ENCODE data around the gene PLSCR5.

The PLSCR5 gene

GRCh38 chr3:146544929-146545528, 60.1 kb downstream of the PLSCR5 start:
- no peaks in the 10 kb centered on the region for H3K27me3 Mint-ChIP-seq
- H3K4me1 Mint-ChIP-seq = peaks cover 77% of the 10 kb centered on the region
- peaks cover 26% of the 10 kb centered on the region for H3K36me3 Mint-ChIP-seq
- H3K4me3 Mint-ChIP-seq = peak overlapping the region; percentile 81
- CTCF ChIA-PET = interaction anchor here (0.8 kb wide), 1 partner anchor 32 kb away, joined by 3 read pairs; no protein-coding TSS in a partner anchor
- peak overlapping the region; percentile 93 for H3K27ac Mint-ChIP-seq
- no peak for DNase-seq
- H3K9me3 Mint-ChIP-seq = no peaks in the 10 kb centered on the region

GRCh38 chr3:146544002-146544928, 60.9 kb downstream of the PLSCR5 start, which contains the start of gene PLSCR1:
Gene PLSCR1 (minus strand): TSS chr3:146544607. CDS start chr3:146536552, 8,055 bp downstream.
- peak; percentile 88 for DNase-seq
- Mint-ChIP-seq H3K27ac (peak within 1 kb of the TSS; percentile 93), H3K4me1 (peaks cover 78% of the 10 kb centered on the region), H3K9me3 (no peaks in the 10 kb centered on the region), H3K27me3 (no peaks in the 10 kb centered on the region), H3K4me3 (peak within 1 kb of the TSS; percentile 81), H3K36me3 (peaks cover 30% of the 10 kb centered on the region)
- CTCF ChIA-PET = interaction anchor here (0.8 to 1.4 kb wide), 2 partner anchors 33 to 34 kb away, joined by 3 read pairs; no protein-coding TSS in a partner anchor

DNA sequence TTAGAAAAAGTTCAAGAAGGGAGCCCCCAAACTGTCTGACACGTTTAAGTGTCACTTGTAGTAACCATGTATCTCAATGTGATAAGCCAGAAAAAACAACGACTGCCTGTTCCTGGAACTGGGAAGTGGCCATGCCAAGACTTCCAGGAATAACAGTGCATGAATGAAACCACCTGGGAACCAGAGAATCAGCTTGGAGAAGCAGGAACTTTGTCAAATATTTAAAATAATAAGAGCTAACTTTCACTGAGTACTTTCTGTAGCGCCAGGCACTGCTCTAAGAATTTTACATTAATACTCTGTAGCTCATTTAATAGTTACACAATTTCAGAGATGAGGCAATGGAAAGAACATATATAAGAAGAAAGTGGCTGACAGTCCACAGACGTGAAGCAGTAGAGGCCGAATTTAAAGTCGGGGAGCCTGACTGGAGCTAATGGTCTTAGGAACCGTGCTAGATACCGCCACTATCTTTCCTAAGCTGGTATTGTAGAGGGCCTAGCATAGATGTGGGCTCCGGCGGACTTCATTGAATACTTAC, 61.6 kb downstream of the PLSCR5 start:
- Mint-ChIP-seq H3K27me3 (no peaks in the 10 kb centered on the region), H3K4me1 (peaks cover 78% of the 10 kb centered on the region), H3K36me3 (peaks cover 34% of the 10 kb centered on the region), H3K4me3 (peak overlapping the region; percentile 81), H3K9me3 (no peaks in the 10 kb centered on the region), H3K27ac (peak overlapping the region; percentile 93)
- CTCF ChIA-PET = interaction anchor here (1.4 kb wide), 1 partner anchor 34 kb away, joined by 3 read pairs; no protein-coding TSS in a partner anchor
- DNase-seq = no peak

DNA sequence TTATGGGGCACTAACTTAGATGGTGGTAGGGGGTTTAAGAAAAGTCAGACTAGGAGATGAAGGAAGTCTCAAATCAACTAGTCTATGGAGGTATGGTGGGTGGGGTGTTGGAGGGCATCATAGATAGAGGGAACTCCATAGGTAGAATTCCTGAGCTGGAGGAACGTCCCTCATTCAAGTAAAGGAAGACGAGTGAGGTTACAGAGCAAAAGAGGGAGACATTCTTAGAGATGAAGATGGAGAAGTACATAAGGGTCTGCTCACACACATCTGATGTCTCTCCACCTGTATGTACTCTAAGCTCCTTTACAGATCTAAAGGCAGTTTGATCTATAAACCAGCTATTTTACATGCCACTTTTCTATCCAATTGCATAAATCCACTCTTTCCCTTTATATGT, 62.2 kb downstream of the PLSCR5 start:
- peak overlapping the region; percentile 93 for H3K27ac Mint-ChIP-seq
- peaks cover 74% of the 10 kb centered on the region for H3K4me1 Mint-ChIP-seq

DNA sequence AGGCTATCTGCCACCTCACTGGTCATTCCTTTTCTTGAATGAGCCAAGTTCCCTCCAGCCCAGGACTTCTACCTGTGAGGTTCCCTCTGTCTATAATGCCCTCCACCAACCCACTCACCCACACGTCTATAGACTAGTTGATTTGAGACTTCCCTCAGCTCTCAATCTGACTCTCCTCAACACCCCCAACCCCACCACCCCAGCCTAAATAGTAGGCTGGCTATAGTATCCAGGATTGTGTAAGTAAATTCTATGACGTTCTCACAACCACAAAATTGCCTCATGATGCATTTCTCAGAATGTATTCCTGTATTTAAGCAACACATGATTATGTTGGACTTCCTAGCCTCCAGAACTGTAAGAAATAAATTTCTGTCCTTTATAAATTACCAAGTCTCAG, 63.0 kb downstream of the PLSCR5 start:
- no peaks in the 10 kb centered on the region for H3K27me3 Mint-ChIP-seq
- no peak for DNase-seq
- H3K9me3 Mint-ChIP-seq = no peaks in the 10 kb centered on the region
- H3K36me3 Mint-ChIP-seq = peaks cover 41% of the 10 kb centered on the region
- peak overlapping the region; percentile 81 for H3K4me3 Mint-ChIP-seq
- peaks cover 72% of the 10 kb centered on the region for H3K4me1 Mint-ChIP-seq
- H3K27ac Mint-ChIP-seq = peak overlapping the region; percentile 39
- CTCF ChIA-PET = no interaction called here

More for the DNA sequence above, 62.2 kb downstream of the PLSCR5 start:
- Mint-ChIP-seq H3K9me3 (no peaks in the 10 kb centered on the region), H3K4me3 (peak overlapping the region; percentile 81), H3K36me3 (peaks cover 35% of the 10 kb centered on the region), H3K27me3 (no peaks in the 10 kb centered on the region)
- CTCF ChIA-PET = interaction anchor here (1.4 kb wide), 1 partner anchor 35 kb away, joined by 3 read pairs; no protein-coding TSS in a partner anchor
- no peak for DNase-seq

DNA sequence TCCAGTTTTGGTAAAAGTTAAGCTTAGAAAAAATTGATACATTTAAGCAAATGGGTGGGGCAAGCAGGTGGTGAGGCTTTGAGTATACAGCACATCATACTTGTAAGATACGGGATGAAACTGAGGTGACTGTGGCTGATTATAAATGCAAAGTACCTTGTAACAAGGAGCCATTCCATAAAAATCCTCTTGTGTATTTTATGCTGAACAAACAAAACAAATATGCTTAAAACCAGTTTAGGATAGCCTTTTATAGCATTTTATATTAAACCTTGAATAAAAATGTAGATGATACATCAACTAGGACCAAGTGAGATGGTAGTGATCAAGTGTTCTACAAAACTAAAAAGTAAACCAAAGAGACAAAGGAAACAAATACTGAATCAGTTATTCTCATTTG, 64.2 kb downstream of the PLSCR5 start:
- Mint-ChIP-seq H3K4me3 (peak overlapping the region; percentile 81), H3K36me3 (peaks cover 44% of the 10 kb centered on the region)

DNA sequence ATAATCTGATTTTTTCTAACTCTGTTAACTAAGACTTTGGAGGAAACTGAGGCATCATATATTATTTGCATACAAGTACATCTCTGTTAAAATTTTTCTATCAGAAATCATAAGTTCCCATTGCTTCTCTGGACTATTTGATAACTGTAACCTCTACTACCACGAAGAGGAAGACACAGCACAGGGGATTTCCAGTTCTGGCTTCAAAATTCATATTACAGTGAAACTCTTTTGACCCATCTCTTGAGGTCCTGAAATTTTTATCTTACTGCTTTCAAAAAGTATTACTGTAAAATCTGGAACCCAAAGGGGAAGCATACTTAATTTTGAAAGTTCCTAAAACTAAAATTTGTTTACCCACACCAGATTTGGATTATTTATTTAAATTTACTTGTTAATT, 64.9 kb downstream of the PLSCR5 start:
- Mint-ChIP-seq H3K36me3 (peaks cover 44% of the 10 kb centered on the region), H3K27ac (no peak overlapping the region), H3K27me3 (no peaks in the 10 kb centered on the region), H3K9me3 (no peaks in the 10 kb centered on the region), H3K4me3 (peak overlapping the region; percentile 81), H3K4me1 (peaks cover 64% of the 10 kb centered on the region)
- DNase-seq = no peak
- CTCF ChIA-PET = interaction anchor here (0.9 kb wide), 2 partner anchors 33 to 35 kb away, joined by 3 read pairs; no protein-coding TSS in a partner anchor

More for the DNA sequence above, 64.2 kb downstream of the PLSCR5 start:
- H3K27me3 Mint-ChIP-seq = no peaks in the 10 kb centered on the region
- CTCF ChIA-PET = interaction anchor here (0.9 kb wide), 1 partner anchor 32 kb away, joined by 3 read pairs; no protein-coding TSS in a partner anchor
- H3K9me3 Mint-ChIP-seq = no peaks in the 10 kb centered on the region
- no peak for DNase-seq
- peaks cover 70% of the 10 kb centered on the region for H3K4me1 Mint-ChIP-seq
- H3K27ac Mint-ChIP-seq = peak overlapping the region; percentile 6

GRCh38 chr3:146539315-146539714, 65.8 kb downstream of the PLSCR5 start:
- CTCF ChIA-PET = no interaction called here
- Mint-ChIP-seq H3K36me3 (peaks cover 49% of the 10 kb centered on the region), H3K9me3 (no peaks in the 10 kb centered on the region), H3K27ac (no peak overlapping the region), H3K4me1 (peaks cover 64% of the 10 kb centered on the region), H3K27me3 (no peaks in the 10 kb centered on the region), H3K4me3 (no peak overlapping the region)
- no peak for DNase-seq

DNA sequence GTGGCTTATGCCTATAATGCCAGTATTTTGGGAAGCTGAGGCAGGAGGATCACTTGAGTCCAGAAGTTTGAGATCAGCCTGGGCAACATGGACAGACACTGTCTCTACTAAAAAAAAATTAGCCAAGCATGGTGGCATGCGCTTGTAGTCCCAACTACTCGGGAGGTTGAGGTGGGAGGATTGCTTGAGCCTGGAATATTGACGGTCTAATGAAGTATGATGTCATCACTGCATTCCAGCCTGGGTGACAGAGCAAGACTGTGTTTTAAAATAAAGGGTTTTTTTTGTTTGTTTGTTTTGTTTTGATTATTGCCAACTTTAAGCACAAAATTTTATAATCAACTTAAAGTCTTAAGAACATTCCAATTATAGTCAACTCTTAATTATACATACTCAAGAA, 67.5 kb downstream of the PLSCR5 start:
- Mint-ChIP-seq H3K9me3 (no peaks in the 10 kb centered on the region), H3K4me1 (peaks cover 61% of the 10 kb centered on the region), H3K27ac (no peak overlapping the region), H3K36me3 (peaks cover 48% of the 10 kb centered on the region), H3K4me3 (no peak overlapping the region), H3K27me3 (no peaks in the 10 kb centered on the region)
- CTCF ChIA-PET = no interaction called here
- DNase-seq = no peak

- peaks cover 53% of the 10 kb centered on the region for H3K4me1 Mint-ChIP-seq
- no peak overlapping the region for H3K27ac Mint-ChIP-seq
- peaks cover 46% of the 10 kb centered on the region for H3K36me3 Mint-ChIP-seq
- no peak for DNase-seq
- no peaks in the 10 kb centered on the region for H3K9me3 Mint-ChIP-seq
- CTCF ChIA-PET = no interaction called here
- no peaks in the 10 kb centered on the region for H3K27me3 Mint-ChIP-seq
- no peak overlapping the region for H3K4me3 Mint-ChIP-seq
Measured at GRCh38 chr3:146536681-146537080, 68.5 kb downstream of the PLSCR5 start.
